HG02840 (cell line): ENCODE data around the gene MXI1.

Source experiments
- ATAC-seq: cut with Tn5 transposase; IDR thresholded peaks from one replicate; pipeline ENCODE4 v1.9.1; 2021; ENCODE audit warnings: mild to moderate bottlenecking, moderate library complexity, moderate number of reproducible peaks; ENCODE audit not compliant: unreplicated experiment, low FRiP score

The MXI1 gene

GRCh38 chr10:110207011-110207804 lies at the start of gene MXI1:
Gene MXI1, plus strand, starts transcription at chr10:110207605. Its CDS starts 204 bp downstream, at chr10:110207809.
- peak; percentile 49 for ATAC-seq

GRCh38 chr10:110158051-110159005 lies 49.1 kb upstream of the MXI1 start:
- ATAC-seq = no peak

- no peak for ATAC-seq
These were observed 47.3 kb upstream of the MXI1 start for GRCh38 chr10:110160081-110160480.

- no peak for ATAC-seq
These were observed 46.9 kb upstream of the MXI1 start for GRCh38 chr10:110160522-110160921.

- no peak for ATAC-seq
These were observed 44.7 kb upstream of the MXI1 start for GRCh38 chr10:110162741-110163145.

GRCh38 chr10:110163192-110163773 lies 44.1 kb upstream of the MXI1 start:
- ATAC-seq = no peak

- ATAC-seq = no peak
These were observed 43.6 kb upstream of the MXI1 start for GRCh38 chr10:110163841-110164240.

- ATAC-seq = no peak
These were observed 42.2 kb upstream of the MXI1 start for GRCh38 chr10:110165239-110165638.

- no peak for ATAC-seq
These were observed 40.3 kb upstream of the MXI1 start for GRCh38 chr10:110167149-110167548.

GRCh38 chr10:110168601-110169481 lies 38.6 kb upstream of the MXI1 start:
- no peak for ATAC-seq

GRCh38 chr10:110169586-110169985 lies 37.8 kb upstream of the MXI1 start:
- ATAC-seq = no peak

- no peak for ATAC-seq
These were observed 37.0 kb upstream of the MXI1 start for GRCh38 chr10:110170142-110170971.

GRCh38 chr10:110171032-110171431 lies 36.4 kb upstream of the MXI1 start:
- ATAC-seq = no peak

GRCh38 chr10:110172155-110172554 lies 35.2 kb upstream of the MXI1 start:
- no peak for ATAC-seq

- no peak for ATAC-seq
These were observed 33.2 kb upstream of the MXI1 start for GRCh38 chr10:110174201-110174600.

- ATAC-seq = no peak
These were observed 32.6 kb upstream of the MXI1 start for GRCh38 chr10:110174816-110175215.

GRCh38 chr10:110175406-110175805 lies 32.0 kb upstream of the MXI1 start:
- no peak for ATAC-seq

GRCh38 chr10:110176141-110177030 lies 31.0 kb upstream of the MXI1 start:
- no peak for ATAC-seq
